ENCODE data around the gene ESM1. TPM values are rescaled to one million over a fixed set of nuclear protein-coding genes. Genes with fewer than 3 reads are reported as not detected.
"Not testable (repeated sequence)": the region's sequence is repeated elsewhere in the genome, so short reads cannot be mapped to it uniquely, and the experiment has no call there.

Gene ESM1
- polyA plus RNA-seq (ENCODE audit: insufficient read length in 12 of 12), result 1 to 10 TPM in 10 of 12 donors, not detected in 2; 2.2 to 5.2 (median 3.7) TPM
- long read RNA-seq, donor 1, result 0 reads
- long read RNA-seq, donor 2, partial matches to known transcripts, result 0 of 2 reads
- long read RNA-seq, donor 2, other reads (novel, unspliced or antisense), result 0 of 2 reads
- long read RNA-seq, donor 3, partial matches to known transcripts, result 0 of 1 reads
- long read RNA-seq, donor 3, other reads (novel, unspliced or antisense), result 0 of 1 reads
- long read RNA-seq, donor 4, result 0 reads
- long read RNA-seq, donor 5, partial matches to known transcripts, result 0 of 1 reads
- long read RNA-seq, donor 5, other reads (novel, unspliced or antisense), result 0 of 1 reads
- long read RNA-seq, donor 6, result 0 reads
- long read RNA-seq, donor 7, partial matches to known transcripts, result 0 of 1 reads
- long read RNA-seq, donor 7, other reads (novel, unspliced or antisense), result 0 of 1 reads
- long read RNA-seq, donor 8, partial matches to known transcripts, result 0 of 2 reads
- long read RNA-seq, donor 8, other reads (novel, unspliced or antisense), result 0 of 2 reads
- long read RNA-seq, donor 9, result 0 reads
- long read RNA-seq, donor 10, partial matches to known transcripts, result 0 of 1 reads
- long read RNA-seq, donor 10, other reads (novel, unspliced or antisense), result 0 of 1 reads
- long read RNA-seq, donor 11, partial matches to known transcripts, result 0 of 3 reads
- long read RNA-seq, donor 11, other reads (novel, unspliced or antisense), result 0 of 3 reads

GRCh38 chr5:54985301-54986268, at the start of gene ESM1:
Gene ESM1 (minus strand): TSS chr5:54985593. CDS start chr5:54985517, 76 bp downstream.
- no peak for DNase-seq

GRCh38 chr5:55033568-55033967, 48.2 kb upstream of the ESM1 start:
- DNase-seq, result no peak

GRCh38 chr5:55031492-55031891, 46.1 kb upstream of the ESM1 start:
- DNase-seq, result no peak

GRCh38 chr5:55030676-55031369, 45.4 kb upstream of the ESM1 start:
- peak; percentile 7 for DNase-seq

- DNase-seq, result no peak
Observed at GRCh38 chr5:55030220-55030619, 44.8 kb upstream of the ESM1 start.

GRCh38 chr5:55027595-55027994, 42.2 kb upstream of the ESM1 start:
- no peak for DNase-seq

- no peak for DNase-seq
Observed at GRCh38 chr5:55022450-55022849, 37.1 kb upstream of the ESM1 start.

GRCh38 chr5:55021821-55022220, 36.4 kb upstream of the ESM1 start:
- DNase-seq, result no peak

GRCh38 chr5:55021410-55021809, 36.0 kb upstream of the ESM1 start:
- DNase-seq, result no peak

GRCh38 chr5:55010149-55010548, 24.8 kb upstream of the ESM1 start:
- DNase-seq, result not testable (repeated sequence)

GRCh38 chr5:55004729-55005128, 19.3 kb upstream of the ESM1 start:
- no peak for DNase-seq

GRCh38 chr5:55003432-55004065, 18.2 kb upstream of the ESM1 start:
- no peak for DNase-seq

- DNase-seq, result not testable (repeated sequence)
Observed at GRCh38 chr5:55002166-55002565, 16.8 kb upstream of the ESM1 start.

- no peak for DNase-seq
Observed at GRCh38 chr5:54997081-54997480, 11.7 kb upstream of the ESM1 start.

- no peak for DNase-seq
Observed at GRCh38 chr5:54996466-54996865, 11.1 kb upstream of the ESM1 start.

GRCh38 chr5:54995168-54995567, 9.8 kb upstream of the ESM1 start:
- DNase-seq, result no peak

- DNase-seq, result no peak
Observed at GRCh38 chr5:54994628-54995027, 9.2 kb upstream of the ESM1 start.

GRCh38 chr5:54993318-54993717, 7.9 kb upstream of the ESM1 start:
- no peak for DNase-seq

GRCh38 chr5:54991416-54991815, 6.0 kb upstream of the ESM1 start:
- no peak for DNase-seq

- DNase-seq, result no peak
Observed at GRCh38 chr5:54990841-54991258, 5.5 kb upstream of the ESM1 start.

- no peak for DNase-seq
Observed at GRCh38 chr5:54988817-54989216, 3.4 kb upstream of the ESM1 start.

Data from muscle of arm (tissue), 14 donors.